ENCODE data around the gene STK39.
A peak's percentile ranks its signal among the peaks of the same experiment; 100 is the strongest.

Gene STK39

DNA sequence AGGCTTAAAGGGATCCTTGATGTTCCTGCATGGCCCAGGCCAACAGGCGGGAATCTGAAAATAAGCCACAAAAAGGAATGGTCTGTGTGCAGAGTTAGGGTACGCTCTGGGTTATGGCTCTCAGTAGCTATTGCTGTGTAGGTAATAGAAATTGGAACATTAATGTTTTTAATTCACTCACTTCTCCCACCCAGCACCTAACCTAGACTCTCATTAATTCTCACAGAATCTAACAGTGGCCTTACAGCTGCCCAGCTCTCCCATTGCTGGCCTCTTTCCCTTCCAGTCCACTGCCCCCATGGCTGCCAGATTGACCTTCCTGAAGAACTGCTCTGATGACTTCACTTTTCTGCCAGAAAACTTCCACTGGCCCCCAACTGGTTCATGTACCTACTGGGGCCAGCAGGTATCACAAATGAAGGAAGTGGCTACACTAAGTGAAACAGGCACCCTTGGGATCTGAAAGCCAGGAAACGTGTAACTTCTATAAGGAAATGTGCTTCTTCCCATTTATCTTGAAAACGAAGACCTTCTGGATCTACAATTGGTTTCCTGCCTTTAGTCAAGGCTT lies 315.2 kb downstream of the STK39 start:
- no peak for DNase-seq (ENCODE audit: low read depth, low spot score)

DNA sequence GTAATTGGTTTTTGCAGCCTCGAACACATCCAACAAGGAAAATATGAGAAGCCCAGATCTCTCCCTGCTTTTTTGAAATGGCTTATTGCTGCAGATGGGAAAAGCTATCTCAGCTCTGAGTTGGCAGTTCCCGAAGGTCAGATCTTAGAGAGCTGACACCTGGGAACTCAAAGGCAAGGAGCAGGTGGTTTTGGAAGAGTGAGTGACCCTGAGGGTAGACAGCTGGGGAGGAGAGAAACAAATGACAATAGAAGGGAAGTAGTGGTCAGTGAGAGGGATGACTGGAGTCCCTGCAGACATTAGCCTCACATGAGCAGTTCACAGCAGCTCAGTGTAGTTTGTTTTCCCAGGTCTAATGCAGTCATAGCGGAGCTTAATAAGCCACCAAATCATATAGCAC lies 317.9 kb downstream of the STK39 start:
- peak; percentile 4 for DNase-seq (ENCODE audit: low read depth, low spot score)

DNA sequence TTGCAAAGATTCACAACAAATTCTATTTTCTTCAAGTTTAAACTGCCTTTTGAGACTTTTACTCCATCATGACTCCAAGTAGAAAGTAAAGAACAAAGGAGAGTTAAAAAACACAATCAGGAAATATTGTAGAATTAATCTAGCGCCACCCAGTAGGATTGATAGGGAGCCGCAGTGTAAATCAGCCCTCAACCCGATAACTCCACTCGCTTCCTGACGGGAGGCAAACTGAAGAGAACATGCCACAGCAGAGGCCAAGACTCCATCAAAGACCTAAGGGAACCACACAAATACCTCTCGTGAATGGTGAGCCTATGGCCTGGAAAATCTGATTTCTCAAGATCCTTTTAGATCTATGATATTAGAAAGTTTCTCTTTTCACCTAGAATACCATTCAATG lies 319.0 kb downstream of the STK39 start:
- no peak for DNase-seq (ENCODE audit: low read depth, low spot score)

DNA sequence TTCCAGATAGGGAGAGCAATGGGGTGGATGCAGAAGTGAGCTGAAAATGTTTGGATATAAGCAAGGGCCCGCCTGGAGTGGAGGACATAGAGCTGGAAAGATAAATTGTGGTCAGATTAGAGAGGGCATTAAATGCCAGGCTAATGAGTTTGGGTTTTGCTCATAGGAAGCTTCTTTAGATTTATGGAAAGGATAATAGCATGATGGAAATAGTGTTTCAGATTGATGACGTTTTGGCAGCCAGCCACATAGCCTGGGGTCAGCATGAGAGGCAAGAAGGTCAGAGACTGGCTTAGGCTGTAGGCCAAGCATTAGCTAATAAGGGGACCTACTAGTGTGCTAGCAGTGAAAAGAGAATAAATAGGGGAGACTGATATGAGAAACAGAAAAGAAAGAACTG lies 321.6 kb downstream of the STK39 start:
- no peak for DNase-seq (ENCODE audit: low read depth, low spot score)

DNA sequence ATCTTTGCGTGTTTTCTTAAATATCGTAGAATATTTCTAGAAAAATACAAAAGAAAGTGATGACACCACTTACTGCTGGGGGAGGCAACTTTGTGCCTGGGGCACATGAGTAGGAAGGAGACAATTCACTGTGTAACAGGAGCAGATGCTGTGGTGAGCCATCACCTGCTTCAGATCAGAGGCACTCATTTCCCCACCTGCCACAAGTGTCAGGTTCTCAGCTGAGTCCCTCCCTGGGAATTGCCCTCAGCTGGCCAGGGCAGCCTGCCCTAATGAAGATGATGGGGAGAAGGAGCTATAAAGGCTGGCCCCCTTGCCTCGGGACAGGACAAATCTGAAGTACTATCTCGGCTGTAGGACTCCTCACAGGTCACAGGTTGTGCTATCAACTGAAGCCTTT lies 322.8 kb downstream of the STK39 start:
- DNase-seq (ENCODE audit: low read depth, low spot score): peak; percentile 32

DNA sequence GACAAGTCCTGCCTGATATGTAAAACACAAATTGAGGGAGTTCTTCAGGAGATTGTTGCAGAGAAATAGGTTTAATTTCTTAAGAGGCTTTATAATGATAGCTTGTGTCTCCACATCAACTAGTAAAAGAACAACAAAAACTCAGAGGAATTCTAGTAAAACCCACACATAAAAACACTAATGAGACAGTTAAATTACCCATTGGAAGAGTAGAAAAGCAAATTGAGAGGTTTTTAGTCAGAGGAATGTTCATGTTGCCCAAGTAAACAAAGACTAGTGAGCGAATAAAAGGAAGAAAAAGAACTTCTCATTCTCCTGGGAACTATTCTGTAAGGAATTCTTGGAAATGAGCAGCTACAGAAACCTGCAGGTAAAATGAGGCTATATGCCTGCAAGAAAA lies 330.6 kb downstream of the STK39 start:
- DNase-seq (ENCODE audit: low read depth, low spot score): no peak

DNA sequence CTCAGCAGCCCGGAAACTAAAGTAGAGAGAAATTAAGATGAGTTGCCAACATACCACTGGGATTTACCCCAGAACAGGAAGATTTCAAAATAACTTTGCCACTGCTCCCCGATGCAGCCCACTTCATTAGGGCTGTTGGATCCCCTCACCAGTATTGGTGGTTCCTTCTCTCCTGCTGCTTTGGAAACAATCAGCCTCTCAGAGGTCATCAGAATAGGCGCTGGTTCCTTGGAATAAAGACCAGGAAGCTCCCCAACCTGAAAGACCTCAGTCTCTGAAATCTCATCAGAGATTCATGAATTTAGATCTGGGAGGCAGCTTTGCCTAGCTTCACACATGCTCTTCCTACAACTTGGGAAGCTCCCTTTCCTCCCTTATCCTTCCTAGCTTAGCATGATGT lies 332.4 kb downstream of the STK39 start:
- DNase-seq (ENCODE audit: low read depth, low spot score): no peak

DNA sequence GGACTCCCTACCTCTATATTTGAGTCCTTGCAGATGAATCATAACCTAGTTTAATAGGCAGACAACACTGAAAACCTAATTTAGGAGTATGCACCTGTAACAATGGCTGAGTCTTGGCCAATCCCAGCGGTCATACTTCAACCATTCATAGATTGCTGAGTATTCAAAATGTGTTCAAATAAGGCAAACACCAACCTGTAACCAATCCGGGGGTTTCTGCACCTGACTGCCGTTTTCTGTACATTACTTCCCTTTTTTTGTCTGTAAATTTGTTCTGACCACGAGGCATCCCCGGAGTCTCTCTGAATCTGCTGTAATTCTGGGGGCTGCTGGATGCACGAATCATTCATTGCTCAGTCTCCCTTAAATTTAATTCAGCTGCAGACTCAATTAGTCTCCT lies 338.6 kb downstream of the STK39 start:
- DNase-seq (ENCODE audit: low read depth, low spot score): no peak

DNA sequence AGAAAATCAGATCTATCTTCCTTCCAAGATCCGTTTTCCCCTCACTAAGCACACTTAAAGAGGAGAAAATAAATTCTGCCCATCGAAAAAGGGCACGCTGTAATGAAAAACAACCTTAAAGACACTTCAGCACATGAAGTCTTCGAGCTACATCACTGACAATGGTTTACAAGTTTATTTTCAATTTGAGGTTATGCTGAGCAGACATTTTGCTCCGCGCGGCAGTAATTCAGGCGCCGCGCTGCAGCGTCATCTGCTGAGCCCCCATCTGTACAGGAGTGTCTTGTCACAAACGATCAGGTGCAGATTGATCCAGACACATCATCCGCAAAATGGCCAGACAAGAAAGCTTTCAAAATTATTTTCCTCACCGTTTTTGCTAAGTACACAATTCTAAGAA lies 341.7 kb downstream of the STK39 start:
- no peak for DNase-seq (ENCODE audit: low read depth, low spot score)
